GM12878 (cell line): ENCODE data around the gene SH3BGRL2. TPM values are rescaled to one million over a fixed set of nuclear protein-coding genes. Genes with fewer than 3 reads are reported as not detected.

ENCODE experiments used
- ATAC-seq: fragments of 200-7000 bp; cut with Tn5 transposase; 3 replicates; pipeline ENCODE4 v1.9.1; 2020; ENCODE audit warnings: mild to moderate bottlenecking, moderate library complexity
- BruUV-seq: library from RNA; stranded (reverse); fragments of 400-500 nt; replicated peaks from 2 replicates; lab custom pipeline; 2021; lab: Mats Ljungman, UMichigan
- CTCF ChIA-PET: fragments of 300-600 bp; sonication (Branson Sonifier 250); formaldehyde crosslinking; extraction: SDS; loops from one replicate; lab custom pipeline; 2021; ENCODE audit warnings: inconsistent platforms; lab: Yijun Ruan, JAX
- POLR2A ChIA-PET: fragments of 350-600 bp; formaldehyde crosslinking; extraction: SDS; loops from one replicate; lab custom pipeline; 2021; ENCODE audit warnings: inconsistent platforms; lab: Charles Lee
- RAD21 ChIA-PET: fragments of 300-600 bp; sonication (Branson Sonifier 250); formaldehyde crosslinking; loops from one replicate; lab custom pipeline; 2023; ENCODE audit warnings: antibody characterized with exemption; ENCODE audit not compliant: unreplicated experiment; lab: Charles Lee
- SMC1A ChIA-PET: fragments of 300-600 bp; sonication (Branson Sonifier 250); formaldehyde crosslinking; loops from one replicate; lab custom pipeline; 2023; ENCODE audit not compliant: unreplicated experiment, uncharacterized antibody; lab: Charles Lee
- DNase-seq: peaks from one replicate; pipeline ENCODE4 v3.0.0-alpha.2; 2011; ENCODE audit warnings: low read depth, low spot score
- FAIRE-seq: peaks from 3 replicates; lab custom pipeline; 2011; peaks lifted over from hg19 to GRCh38; lab: Jason Lieb, UNC
- H2AFZ ChIP-seq: 2 replicates; pipeline ENCODE4 v1.6.0; 2011; ENCODE audit warnings: low read depth, low read length, control low read depth; ENCODE audit not compliant: control insufficient read depth
- H3K27ac ChIP-seq: 2 replicates; pipeline ENCODE4 v1.5.1; 2011; ENCODE audit warnings: control low read depth; ENCODE audit not compliant: control insufficient read depth, insufficient read depth
- H3K27me3 ChIP-seq, 2 experiments: replicated peaks in 1 of 2; 2 replicates each; pipeline versions ENCODE4 v1.6.0 to v1.6.1; 2011; ENCODE audit warnings: low read length in 1 of 2; ENCODE audit not compliant: control insufficient read depth in 2 of 2, insufficient read depth in 2 of 2
- H3K36me3 ChIP-seq, 2 experiments: 2 replicates each; pipeline ENCODE4 v1.5.1; 2011; ENCODE audit warnings: low read length in 1 of 2; ENCODE audit not compliant: control insufficient read depth in 2 of 2, insufficient read depth in 2 of 2
- H3K4me1 ChIP-seq: 2 replicates; pipeline ENCODE4 v1.6.1; 2011; ENCODE audit warnings: mild to moderate bottlenecking, low read length, moderate library complexity, mixed read lengths; ENCODE audit not compliant: control insufficient read depth, insufficient read depth
- H3K4me2 ChIP-seq: 2 replicates; pipeline ENCODE4 v1.6.0; 2011; ENCODE audit warnings: control low read depth; ENCODE audit not compliant: control insufficient read depth, insufficient read depth
- H3K4me3 ChIP-seq: fragments of 200-600 bp; sonication (generic); 2 replicates; pipeline ENCODE4 v1.5.1; 2016
- H3K79me2 ChIP-seq: 2 replicates; pipeline ENCODE4 v1.6.0; 2011; ENCODE audit warnings: low read length; ENCODE audit not compliant: control insufficient read depth, insufficient read depth
- H3K9ac ChIP-seq: 2 replicates; pipeline ENCODE4 v1.8.0; 2011; ENCODE audit warnings: low read length, control low read depth, mixed read lengths; ENCODE audit not compliant: control insufficient read depth, insufficient read depth
- H3K9me3 ChIP-seq: replicated peaks from 3 replicates; pipeline ENCODE4 v1.5.1; 2011; ENCODE audit warnings: mild to moderate bottlenecking, low read length; ENCODE audit not compliant: control insufficient read depth, insufficient read depth
- H4K20me1 ChIP-seq: 2 replicates; pipeline ENCODE4 v1.6.0; 2011; ENCODE audit not compliant: control insufficient read depth, insufficient read depth
- CBX5 ChIP-seq: sonication (generic); IDR thresholded peaks from 2 replicates; pipeline ENCODE4 v1.6.1; 2016; ENCODE audit warnings: low read depth, moderate library complexity, mild to moderate bottlenecking, inconsistent platforms
- E2F8 ChIP-seq: fragments of 450-650 bp; IDR thresholded peaks from 2 replicates; pipeline ENCODE4 v1.6.1; 2018; ENCODE audit warnings: mild to moderate bottlenecking, low read depth, moderate library complexity; ENCODE audit not compliant: partially characterized antibody
- FOS ChIP-seq: IDR thresholded peaks from 3 replicates; pipeline ENCODE4 v1.6.1; 2011; ENCODE audit warnings: borderline replicate concordance; ENCODE audit not compliant: insufficient read length; ENCODE audit errors: extremely low read depth
- NFXL1 ChIP-seq: fragments of 450-650 bp; IDR thresholded peaks from 2 replicates; pipeline ENCODE4 v1.6.1; 2017; ENCODE audit warnings: antibody characterized with exemption, mild to moderate bottlenecking, borderline replicate concordance
- NKRF ChIP-seq: fragments of 450-650 bp; conservative IDR thresholded peaks from 2 replicates; pipeline ENCODE4 v1.6.1; 2017; ENCODE audit warnings: mild to moderate bottlenecking, moderate library complexity
- SP1 ChIP-seq: IDR thresholded peaks from one replicate; pipeline ENCODE4 v1.6.1; 2011; ENCODE audit warnings: low read depth, low read length
- ZNF24 ChIP-seq: fragments of 450-650 bp; IDR thresholded peaks from 2 replicates; pipeline ENCODE4 v1.6.1; 2017; ENCODE audit warnings: antibody characterized with exemption, mild to moderate bottlenecking
- ZNF687 ChIP-seq: fragments of 450-650 bp; IDR thresholded peaks from 2 replicates; pipeline ENCODE4 v1.6.1; 2017; ENCODE audit warnings: mild to moderate bottlenecking, moderate library complexity
- WGBS: methylation state at CpG from one replicate; pipeline ENCODE4 v1.1.6; 2016; ENCODE audit warnings: low lambda C conversion rate; ENCODE audit not compliant: insufficient replicate concordance, insufficient coverage; ENCODE audit errors: missing lambda C conversion rate; 5-methylcytosine and 5-hydroxymethylcytosine counted together
- in situ Hi-C: fragments of 300-500 bp; cut with MboI; formaldehyde crosslinking; loops from 9 replicates; pipeline ENCODE4 v1.14.3; 2018; ENCODE audit warnings: mixed read lengths
- intact Hi-C: fragments of 100-400 bp; cut with micrococcal nuclease; formaldehyde crosslinking; loops from one replicate; pipeline ENCODE4 v1.14.2; 2022; ENCODE audit not compliant: unreplicated experiment
- polyA plus RNA-seq, 11 experiments: library from polyadenylated mRNA; depleted of rRNA in 4 of 11; unstranded in 6 of 11; stranded (reverse) in 5 of 11; fragments of >200 nt; fragmentation: Nextera tagmentation in 4 of 11; fragmentation: Illumina TruSeq in 1 of 11; extraction: Ambion mirVana in 4 of 11; extraction: Trizol in 1 of 11; gene quantifications; 1 replicate in 1 of 11; 2 replicates in 10 of 11; pipeline versions ENCODE4 v1.2.1 to v1.2.3, GENCODE V29; 2011 to 2016; ENCODE audit warnings: inconsistent platforms in 2 of 11, missing spikeins in 2 of 11, low read depth in 1 of 11
- total RNA-seq, 4 experiments: library from RNA; depleted of rRNA in 3 of 4; stranded (reverse); fragments of >200 nt in 3 of 4; fragmentation: Illumina TruSeq in 1 of 4; extraction: Trizol in 1 of 4; gene quantifications; 2 replicates each; pipeline versions ENCODE4 v1.2.1 to v1.2.3, GENCODE V29; 2013 to 2021
- TF ChIP-seq, protein P1 (sequence below): fragments of 450-650 bp; IDR thresholded peaks from 2 replicates; pipeline ENCODE4 v1.6.1; 2016; ENCODE audit warnings: mild to moderate bottlenecking, moderate library complexity, borderline replicate concordance

SH3BGRL2 gene
- total and polyA plus RNA-seq, 10 of the 15 experiments (the other 5 are each of a cell fraction or from before 2014, with no cell fraction given): 0.03 to 0.37 (median 0.21) TPM

- ChIA-PET SMC1A (interaction anchor here (1.1 to 1.2 kb wide), 3 partner anchors 8 to 285 kb away, joined by 3 read pairs; no protein-coding TSS in a partner anchor), CTCF (interaction anchor here (0.9 kb wide), 1 partner anchor 147 kb away, joined by 3 read pairs; no protein-coding TSS in a partner anchor), RAD21 (interaction anchor here (1.1 kb wide), 1 partner anchor 147 kb away, joined by 3 read pairs; no protein-coding TSS in a partner anchor), POLR2A (no interaction called here)
- Histone ChIP-seq H3K4me3 (no peak overlapping the region), H3K36me3 (no peaks in the 10 kb centered on the region), H3K9ac (no peak overlapping the region), H3K27me3 (no peaks in the 10 kb centered on the region), H2AFZ (peak overlapping the region; percentile 30; the same call in 1 of the 2 replicates), H3K4me1 (no peaks in the 10 kb centered on the region), H3K79me2 (no peaks in the 10 kb centered on the region), H4K20me1 (no peaks in the 10 kb centered on the region), H3K4me2 (no peak overlapping the region), H3K9me3 (no peaks in the 10 kb centered on the region), H3K27ac (no peak overlapping the region)
- FAIRE-seq (no peak), DNase-seq (no peak), ATAC-seq (no peak)
- in situ Hi-C loops: no loop called here
- BruUV-seq: no TSS peak
- intact Hi-C loops: no loop called here
- TF ChIP-seq FOS (no peak), ZNF24 (no peak), SP1 (no peak), CBX5 (no peak), NFXL1 (no peak), NKRF (no peak), E2F8 (no peak), ZNF687 (no peak)
- TF ChIP-seq, protein P1, sequence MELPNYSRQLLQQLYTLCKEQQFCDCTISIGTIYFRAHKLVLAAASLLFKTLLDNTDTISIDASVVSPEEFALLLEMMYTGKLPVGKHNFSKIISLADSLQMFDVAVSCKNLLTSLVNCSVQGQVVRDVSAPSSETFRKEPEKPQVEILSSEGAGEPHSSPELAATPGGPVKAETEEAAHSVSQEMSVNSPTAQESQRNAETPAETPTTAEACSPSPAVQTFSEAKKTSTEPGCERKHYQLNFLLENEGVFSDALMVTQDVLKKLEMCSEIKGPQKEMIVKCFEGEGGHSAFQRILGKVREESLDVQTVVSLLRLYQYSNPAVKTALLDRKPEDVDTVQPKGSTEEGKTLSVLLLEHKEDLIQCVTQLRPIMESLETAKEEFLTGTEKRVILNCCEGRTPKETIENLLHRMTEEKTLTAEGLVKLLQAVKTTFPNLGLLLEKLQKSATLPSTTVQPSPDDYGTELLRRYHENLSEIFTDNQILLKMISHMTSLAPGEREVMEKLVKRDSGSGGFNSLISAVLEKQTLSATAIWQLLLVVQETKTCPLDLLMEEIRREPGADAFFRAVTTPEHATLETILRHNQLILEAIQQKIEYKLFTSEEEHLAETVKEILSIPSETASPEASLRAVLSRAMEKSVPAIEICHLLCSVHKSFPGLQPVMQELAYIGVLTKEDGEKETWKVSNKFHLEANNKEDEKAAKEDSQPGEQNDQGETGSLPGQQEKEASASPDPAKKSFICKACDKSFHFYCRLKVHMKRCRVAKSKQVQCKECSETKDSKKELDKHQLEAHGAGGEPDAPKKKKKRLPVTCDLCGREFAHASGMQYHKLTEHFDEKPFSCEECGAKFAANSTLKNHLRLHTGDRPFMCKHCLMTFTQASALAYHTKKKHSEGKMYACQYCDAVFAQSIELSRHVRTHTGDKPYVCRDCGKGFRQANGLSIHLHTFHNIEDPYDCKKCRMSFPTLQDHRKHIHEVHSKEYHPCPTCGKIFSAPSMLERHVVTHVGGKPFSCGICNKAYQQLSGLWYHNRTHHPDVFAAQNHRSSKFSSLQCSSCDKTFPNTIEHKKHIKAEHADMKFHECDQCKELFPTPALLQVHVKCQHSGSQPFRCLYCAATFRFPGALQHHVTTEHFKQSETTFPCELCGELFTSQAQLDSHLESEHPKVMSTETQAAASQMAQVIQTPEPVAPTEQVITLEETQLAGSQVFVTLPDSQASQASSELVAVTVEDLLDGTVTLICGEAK: no peak
- WGBS: 38% methylated on average over 2 of the region's 2 CpGs
These were observed 86.9 kb downstream of the SH3BGRL2 start for GRCh38 chr6:79717989-79718388.
